IPS DF 4.7 (cell line): ENCODE results near the gene CACNA2D3.

ENCODE experiments used
- DNase-seq: peaks from one replicate; pipeline ENCODE4 v3.0.0-alpha.2; 2013; ENCODE audit warnings: low spot score; ENCODE audit errors: extremely low read depth

The CACNA2D3 gene

GRCh38 chr3:54731732-54732445, 609.5 kb downstream of the CACNA2D3 start:
- no peak for DNase-seq

GRCh38 chr3:54733106-54734006, 611.0 kb downstream of the CACNA2D3 start:
- no peak for DNase-seq

GRCh38 chr3:54736459-54736858, 614.1 kb downstream of the CACNA2D3 start:
- DNase-seq = no peak

- no peak for DNase-seq
Observed at GRCh38 chr3:54743755-54744154, 621.4 kb downstream of the CACNA2D3 start.

DNA sequence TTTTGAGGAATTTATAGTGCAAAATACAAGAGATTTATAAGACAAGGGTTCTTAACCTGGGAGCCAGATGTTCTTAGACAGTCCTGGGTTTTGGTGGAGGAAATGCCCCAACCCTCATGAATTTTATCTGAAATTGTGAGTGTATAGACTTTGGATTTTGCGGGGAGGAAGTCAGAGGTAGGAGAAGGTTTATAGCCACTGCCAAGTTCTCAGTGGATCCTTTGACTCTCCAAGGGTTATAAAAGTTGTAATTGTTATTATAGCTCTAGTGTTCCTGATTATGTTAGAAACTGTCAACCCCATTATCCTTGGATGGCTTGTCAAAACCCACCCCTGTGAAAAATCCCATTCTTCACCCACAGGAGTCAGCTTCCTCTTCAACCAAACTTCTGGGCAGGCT, 621.9 kb downstream of the CACNA2D3 start:
- no peak for DNase-seq

GRCh38 chr3:54745843-54746242, 623.5 kb downstream of the CACNA2D3 start:
- no peak for DNase-seq

GRCh38 chr3:54746722-54747121, 624.4 kb downstream of the CACNA2D3 start:
- no peak for DNase-seq

DNA sequence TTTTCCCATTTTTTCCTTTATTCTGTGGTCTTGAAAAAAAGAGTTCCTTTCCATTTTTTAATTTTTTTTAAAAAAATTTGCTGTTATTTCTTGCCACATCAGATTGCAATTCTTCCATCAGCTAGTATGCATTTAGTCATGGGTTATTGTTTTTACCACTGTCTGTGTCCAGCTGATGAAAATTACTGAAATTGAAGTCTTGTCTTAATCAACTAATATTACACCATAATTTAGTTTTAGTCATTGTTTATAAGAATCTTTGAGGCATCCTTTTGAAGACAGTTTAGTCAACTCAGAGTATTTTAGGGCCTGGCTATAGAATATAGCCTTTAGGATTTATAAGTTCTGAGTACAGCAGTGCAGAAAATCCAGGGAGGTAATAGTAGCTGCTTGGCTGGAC, 633.4 kb downstream of the CACNA2D3 start:
- no peak for DNase-seq

GRCh38 chr3:54756330-54756731, 634.0 kb downstream of the CACNA2D3 start:
- DNase-seq = no peak

DNA sequence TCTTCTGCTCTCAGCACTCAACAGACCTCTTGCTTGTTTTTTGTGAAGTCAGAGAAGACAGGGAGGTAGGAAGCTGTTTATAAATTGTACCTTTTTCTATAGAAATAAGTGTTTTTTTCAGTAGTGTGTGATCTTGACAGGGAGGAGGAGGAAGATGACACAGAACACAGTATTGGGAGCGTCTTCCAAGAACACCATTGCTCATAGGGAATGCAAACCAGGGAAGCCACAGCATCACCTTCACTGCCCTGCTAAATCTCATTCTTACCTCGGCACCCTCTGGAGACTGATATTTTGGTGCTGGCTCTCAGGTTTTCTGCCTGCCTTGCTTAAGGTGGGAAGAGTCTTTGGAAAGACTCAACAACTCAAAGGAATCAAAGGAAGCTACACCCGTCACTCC, 636.1 kb downstream of the CACNA2D3 start:
- no peak for DNase-seq

DNA sequence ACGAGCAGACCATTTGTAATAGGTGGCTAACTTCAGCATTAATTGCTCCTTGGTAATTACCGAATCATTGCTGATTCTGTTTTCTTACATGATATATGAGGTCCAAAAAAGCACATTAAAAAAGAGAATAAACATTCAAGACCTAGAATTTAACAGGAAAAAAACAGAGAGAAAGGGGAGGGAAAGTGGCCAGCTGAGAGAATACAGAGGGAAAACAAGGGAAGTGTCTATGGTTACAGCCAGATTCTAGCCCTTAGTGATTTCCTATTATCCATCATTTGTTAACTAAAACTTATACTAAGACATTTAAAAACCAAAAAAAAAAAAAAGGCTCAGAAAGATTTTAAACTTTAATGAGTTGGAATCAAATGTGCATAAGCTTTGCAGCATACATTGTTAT, 636.8 kb downstream of the CACNA2D3 start:
- DNase-seq = no peak

DNA sequence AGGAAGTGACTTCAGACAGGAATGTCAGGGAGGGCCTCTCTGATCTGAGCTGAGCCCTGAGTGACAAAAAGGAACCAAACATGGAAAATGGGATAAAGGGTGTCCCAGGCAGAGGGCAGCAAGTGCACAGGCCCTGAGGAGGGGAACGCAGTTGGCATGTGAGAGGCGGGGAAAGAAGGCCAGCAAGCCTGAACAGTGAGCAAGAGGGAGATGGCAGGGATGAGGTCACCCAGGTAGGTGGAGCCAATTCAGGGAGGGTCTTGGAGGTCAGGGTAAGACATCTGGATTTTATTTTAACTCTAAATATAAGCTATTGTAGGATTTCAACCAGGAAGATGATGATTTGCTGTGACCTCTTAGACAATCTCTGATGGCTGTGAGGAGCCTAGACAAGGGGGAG, 637.8 kb downstream of the CACNA2D3 start:
- no peak for DNase-seq

DNA sequence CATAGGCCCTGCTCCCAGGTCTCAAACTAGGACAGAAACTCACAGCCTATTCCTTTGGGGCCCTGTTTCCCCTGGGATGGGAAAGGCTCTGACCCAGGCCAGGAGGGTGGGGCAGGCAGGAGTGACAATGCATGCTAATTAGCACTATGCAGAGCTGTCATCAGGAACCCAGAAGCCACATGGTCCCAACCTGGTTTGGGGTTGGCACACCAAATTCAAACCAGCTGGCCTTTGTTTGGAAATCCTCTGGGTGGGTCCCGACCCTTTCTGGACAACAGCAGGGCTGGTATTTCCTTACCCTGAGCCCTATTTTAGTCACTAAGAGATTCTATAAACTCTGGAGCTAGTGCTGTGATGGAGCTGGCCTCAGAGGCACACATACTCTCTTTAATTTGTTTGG, 639.3 kb downstream of the CACNA2D3 start:
- DNase-seq = no peak

DNA sequence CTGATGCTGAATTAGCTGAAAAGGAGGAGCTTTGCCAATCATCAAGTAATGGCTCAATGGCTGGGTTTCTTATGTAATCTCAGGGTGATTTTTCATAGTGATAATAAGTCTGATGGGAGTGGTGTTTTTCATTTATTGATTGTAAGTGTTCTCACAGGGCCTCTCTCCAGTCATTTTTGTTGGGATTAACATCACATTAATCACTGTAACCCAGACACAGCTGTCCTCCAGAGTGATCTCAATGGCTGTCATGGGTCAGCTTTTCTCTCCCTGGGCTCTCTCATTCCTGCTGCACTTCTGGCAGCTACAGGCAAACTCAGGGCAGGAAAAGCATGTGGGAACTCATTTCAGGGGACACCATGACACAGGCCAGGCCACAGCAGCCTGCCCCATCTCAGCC, 642.6 kb downstream of the CACNA2D3 start:
- no peak for DNase-seq

- no peak for DNase-seq
Observed at GRCh38 chr3:54771050-54771449, 648.7 kb downstream of the CACNA2D3 start.

GRCh38 chr3:54772051-54772450, 649.7 kb downstream of the CACNA2D3 start:
- no peak for DNase-seq

- DNase-seq = no peak
Observed at GRCh38 chr3:54772746-54773145, 650.4 kb downstream of the CACNA2D3 start.

GRCh38 chr3:54773271-54773670, 650.9 kb downstream of the CACNA2D3 start:
- DNase-seq = no peak

- DNase-seq = no peak
Observed at GRCh38 chr3:54776601-54777000, 654.2 kb downstream of the CACNA2D3 start.

- no peak for DNase-seq
Observed at GRCh38 chr3:54777141-54777540, 654.8 kb downstream of the CACNA2D3 start.

GRCh38 chr3:54780336-54780735, 658.0 kb downstream of the CACNA2D3 start:
- DNase-seq = no peak

GRCh38 chr3:54781728-54782127, 659.4 kb downstream of the CACNA2D3 start:
- DNase-seq = no peak

DNA sequence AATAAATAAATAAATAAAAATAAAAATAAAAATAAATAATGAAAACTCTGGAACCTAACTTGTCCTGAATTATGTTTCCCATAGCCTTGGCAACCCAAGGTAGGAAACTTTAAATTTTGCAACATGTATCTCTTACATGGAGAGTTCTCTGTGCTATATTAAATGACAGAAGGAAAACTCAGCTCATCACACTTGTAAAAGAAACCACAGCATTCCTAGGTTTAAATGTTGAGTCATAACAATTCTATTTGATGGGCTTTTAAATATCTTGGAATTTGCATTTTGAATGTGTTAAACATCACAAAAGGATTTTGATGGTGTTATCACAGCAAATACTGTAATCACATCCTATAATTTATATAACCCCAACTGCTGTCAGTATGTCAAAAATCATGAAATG, 661.3 kb downstream of the CACNA2D3 start:
- no peak for DNase-seq
